WTC11 (cell line): Measurements from ENCODE around the gene ARGFX.

ENCODE experiments used
- ESRRA ChIP-seq: sonication (generic); formaldehyde crosslinking; IDR thresholded peaks from 2 replicates; pipeline ENCODE4 v1.8.1; 2022; ENCODE audit warnings: mild to moderate bottlenecking, missing genetic modification reagents, borderline replicate concordance
- FOXJ3 ChIP-seq: sonication (generic); formaldehyde crosslinking; IDR thresholded peaks from 2 replicates; pipeline ENCODE4 v1.9.0; 2021; ENCODE audit warnings: missing genetic modification reagents, mild to moderate bottlenecking, borderline replicate concordance
- NR2C2 ChIP-seq: sonication (generic); formaldehyde crosslinking; IDR thresholded peaks from 2 replicates; pipeline ENCODE4 v1.8.0; 2022; ENCODE audit warnings: mild to moderate bottlenecking, missing genetic modification reagents
- TEAD4 ChIP-seq: sonication (generic); formaldehyde crosslinking; IDR thresholded peaks from 2 replicates; pipeline ENCODE4 v1.8.0; 2022; ENCODE audit warnings: mild to moderate bottlenecking, missing genetic modification reagents
- ZNF121 ChIP-seq: sonication (generic); formaldehyde crosslinking; IDR thresholded peaks from 2 replicates; pipeline ENCODE4 v1.8.0; 2023; ENCODE audit warnings: missing genetic modification reagents
- TF ChIP-seq, protein P1 (sequence below): sonication (generic); formaldehyde crosslinking; IDR thresholded peaks from 2 replicates; pipeline ENCODE4 v1.8.1; 2022; ENCODE audit warnings: low read depth, missing genetic modification reagents, borderline replicate concordance
- TF ChIP-seq, protein P2 (sequence below): fragments of 200-600 bp; IDR thresholded peaks from 2 replicates; pipeline ENCODE4 v1.8.0; 2022; ENCODE audit warnings: antibody characterized with exemption
- TF ChIP-seq, protein P3 (sequence below): sonication (generic); formaldehyde crosslinking; IDR thresholded peaks from 2 replicates; pipeline ENCODE4 v1.8.0; 2023; ENCODE audit warnings: mild to moderate bottlenecking, missing genetic modification reagents
- TF ChIP-seq, protein P4 (sequence below): sonication (generic); formaldehyde crosslinking; IDR thresholded peaks from 2 replicates; pipeline ENCODE4 v1.8.0; 2022; ENCODE audit warnings: mild to moderate bottlenecking, missing genetic modification reagents
- TF ChIP-seq, protein P5 (sequence below): sonication (generic); formaldehyde crosslinking; IDR thresholded peaks from 2 replicates; pipeline ENCODE4 v1.8.1; 2023; ENCODE audit warnings: mild to moderate bottlenecking, missing genetic modification reagents
- TF ChIP-seq, protein P6 (sequence below): sonication (generic); formaldehyde crosslinking; IDR thresholded peaks from 2 replicates; pipeline ENCODE4 v1.8.1; 2022; ENCODE audit warnings: missing genetic modification reagents, borderline replicate concordance

DNA sequence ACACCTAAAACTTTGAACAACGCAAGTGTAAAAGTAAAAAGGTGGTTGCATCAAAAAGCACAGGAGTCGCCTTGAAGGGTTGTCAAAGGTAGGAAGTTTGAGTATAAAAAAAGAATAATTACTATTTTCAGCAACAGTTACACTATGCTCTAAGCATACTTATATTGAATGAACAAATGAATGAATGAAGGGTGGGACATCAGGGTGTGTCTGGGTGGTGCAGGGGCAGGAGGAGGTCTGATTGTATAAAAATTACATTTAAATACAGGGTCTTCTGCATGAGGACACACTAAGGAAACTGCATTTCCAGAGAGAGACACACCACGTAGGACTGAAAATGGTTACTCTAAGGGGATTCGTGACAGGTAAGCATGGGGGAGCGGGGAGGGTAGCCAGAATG lies at the start of gene ARGFX:
- TF ChIP-seq ESRRA (CRISPR knock-in tag) (no peak), TEAD4 (CRISPR knock-in tag) (no peak), NR2C2 (no peak), FOXJ3 (CRISPR knock-in tag) (no peak), ZNF121 (CRISPR knock-in tag) (no peak)
- TF ChIP-seq, protein P1, sequence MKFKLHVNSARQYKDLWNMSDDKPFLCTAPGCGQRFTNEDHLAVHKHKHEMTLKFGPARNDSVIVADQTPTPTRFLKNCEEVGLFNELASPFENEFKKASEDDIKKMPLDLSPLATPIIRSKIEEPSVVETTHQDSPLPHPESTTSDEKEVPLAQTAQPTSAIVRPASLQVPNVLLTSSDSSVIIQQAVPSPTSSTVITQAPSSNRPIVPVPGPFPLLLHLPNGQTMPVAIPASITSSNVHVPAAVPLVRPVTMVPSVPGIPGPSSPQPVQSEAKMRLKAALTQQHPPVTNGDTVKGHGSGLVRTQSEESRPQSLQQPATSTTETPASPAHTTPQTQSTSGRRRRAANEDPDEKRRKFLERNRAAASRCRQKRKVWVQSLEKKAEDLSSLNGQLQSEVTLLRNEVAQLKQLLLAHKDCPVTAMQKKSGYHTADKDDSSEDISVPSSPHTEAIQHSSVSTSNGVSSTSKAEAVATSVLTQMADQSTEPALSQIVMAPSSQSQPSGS: no peak
- TF ChIP-seq, protein P2, sequence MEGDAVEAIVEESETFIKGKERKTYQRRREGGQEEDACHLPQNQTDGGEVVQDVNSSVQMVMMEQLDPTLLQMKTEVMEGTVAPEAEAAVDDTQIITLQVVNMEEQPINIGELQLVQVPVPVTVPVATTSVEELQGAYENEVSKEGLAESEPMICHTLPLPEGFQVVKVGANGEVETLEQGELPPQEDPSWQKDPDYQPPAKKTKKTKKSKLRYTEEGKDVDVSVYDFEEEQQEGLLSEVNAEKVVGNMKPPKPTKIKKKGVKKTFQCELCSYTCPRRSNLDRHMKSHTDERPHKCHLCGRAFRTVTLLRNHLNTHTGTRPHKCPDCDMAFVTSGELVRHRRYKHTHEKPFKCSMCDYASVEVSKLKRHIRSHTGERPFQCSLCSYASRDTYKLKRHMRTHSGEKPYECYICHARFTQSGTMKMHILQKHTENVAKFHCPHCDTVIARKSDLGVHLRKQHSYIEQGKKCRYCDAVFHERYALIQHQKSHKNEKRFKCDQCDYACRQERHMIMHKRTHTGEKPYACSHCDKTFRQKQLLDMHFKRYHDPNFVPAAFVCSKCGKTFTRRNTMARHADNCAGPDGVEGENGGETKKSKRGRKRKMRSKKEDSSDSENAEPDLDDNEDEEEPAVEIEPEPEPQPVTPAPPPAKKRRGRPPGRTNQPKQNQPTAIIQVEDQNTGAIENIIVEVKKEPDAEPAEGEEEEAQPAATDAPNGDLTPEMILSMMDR: no peak
- TF ChIP-seq, protein P3, sequence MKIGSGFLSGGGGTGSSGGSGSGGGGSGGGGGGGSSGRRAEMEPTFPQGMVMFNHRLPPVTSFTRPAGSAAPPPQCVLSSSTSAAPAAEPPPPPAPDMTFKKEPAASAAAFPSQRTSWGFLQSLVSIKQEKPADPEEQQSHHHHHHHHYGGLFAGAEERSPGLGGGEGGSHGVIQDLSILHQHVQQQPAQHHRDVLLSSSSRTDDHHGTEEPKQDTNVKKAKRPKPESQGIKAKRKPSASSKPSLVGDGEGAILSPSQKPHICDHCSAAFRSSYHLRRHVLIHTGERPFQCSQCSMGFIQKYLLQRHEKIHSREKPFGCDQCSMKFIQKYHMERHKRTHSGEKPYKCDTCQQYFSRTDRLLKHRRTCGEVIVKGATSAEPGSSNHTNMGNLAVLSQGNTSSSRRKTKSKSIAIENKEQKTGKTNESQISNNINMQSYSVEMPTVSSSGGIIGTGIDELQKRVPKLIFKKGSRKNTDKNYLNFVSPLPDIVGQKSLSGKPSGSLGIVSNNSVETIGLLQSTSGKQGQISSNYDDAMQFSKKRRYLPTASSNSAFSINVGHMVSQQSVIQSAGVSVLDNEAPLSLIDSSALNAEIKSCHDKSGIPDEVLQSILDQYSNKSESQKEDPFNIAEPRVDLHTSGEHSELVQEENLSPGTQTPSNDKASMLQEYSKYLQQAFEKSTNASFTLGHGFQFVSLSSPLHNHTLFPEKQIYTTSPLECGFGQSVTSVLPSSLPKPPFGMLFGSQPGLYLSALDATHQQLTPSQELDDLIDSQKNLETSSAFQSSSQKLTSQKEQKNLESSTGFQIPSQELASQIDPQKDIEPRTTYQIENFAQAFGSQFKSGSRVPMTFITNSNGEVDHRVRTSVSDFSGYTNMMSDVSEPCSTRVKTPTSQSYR (CRISPR knock-in tag): no peak
- TF ChIP-seq, protein P4, sequence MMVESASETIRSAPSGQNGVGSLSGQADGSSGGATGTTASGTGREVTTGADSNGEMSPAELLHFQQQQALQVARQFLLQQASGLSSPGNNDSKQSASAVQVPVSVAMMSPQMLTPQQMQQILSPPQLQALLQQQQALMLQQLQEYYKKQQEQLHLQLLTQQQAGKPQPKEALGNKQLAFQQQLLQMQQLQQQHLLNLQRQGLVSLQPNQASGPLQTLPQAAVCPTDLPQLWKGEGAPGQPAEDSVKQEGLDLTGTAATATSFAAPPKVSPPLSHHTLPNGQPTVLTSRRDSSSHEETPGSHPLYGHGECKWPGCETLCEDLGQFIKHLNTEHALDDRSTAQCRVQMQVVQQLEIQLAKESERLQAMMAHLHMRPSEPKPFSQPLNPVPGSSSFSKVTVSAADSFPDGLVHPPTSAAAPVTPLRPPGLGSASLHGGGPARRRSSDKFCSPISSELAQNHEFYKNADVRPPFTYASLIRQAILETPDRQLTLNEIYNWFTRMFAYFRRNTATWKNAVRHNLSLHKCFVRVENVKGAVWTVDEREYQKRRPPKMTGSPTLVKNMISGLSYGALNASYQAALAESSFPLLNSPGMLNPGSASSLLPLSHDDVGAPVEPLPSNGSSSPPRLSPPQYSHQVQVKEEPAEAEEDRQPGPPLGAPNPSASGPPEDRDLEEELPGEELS (CRISPR knock-in tag): no peak
- TF ChIP-seq, protein P5, sequence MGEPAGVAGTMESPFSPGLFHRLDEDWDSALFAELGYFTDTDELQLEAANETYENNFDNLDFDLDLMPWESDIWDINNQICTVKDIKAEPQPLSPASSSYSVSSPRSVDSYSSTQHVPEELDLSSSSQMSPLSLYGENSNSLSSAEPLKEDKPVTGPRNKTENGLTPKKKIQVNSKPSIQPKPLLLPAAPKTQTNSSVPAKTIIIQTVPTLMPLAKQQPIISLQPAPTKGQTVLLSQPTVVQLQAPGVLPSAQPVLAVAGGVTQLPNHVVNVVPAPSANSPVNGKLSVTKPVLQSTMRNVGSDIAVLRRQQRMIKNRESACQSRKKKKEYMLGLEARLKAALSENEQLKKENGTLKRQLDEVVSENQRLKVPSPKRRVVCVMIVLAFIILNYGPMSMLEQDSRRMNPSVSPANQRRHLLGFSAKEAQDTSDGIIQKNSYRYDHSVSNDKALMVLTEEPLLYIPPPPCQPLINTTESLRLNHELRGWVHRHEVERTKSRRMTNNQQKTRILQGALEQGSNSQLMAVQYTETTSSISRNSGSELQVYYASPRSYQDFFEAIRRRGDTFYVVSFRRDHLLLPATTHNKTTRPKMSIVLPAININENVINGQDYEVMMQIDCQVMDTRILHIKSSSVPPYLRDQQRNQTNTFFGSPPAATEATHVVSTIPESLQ (CRISPR knock-in tag): no peak
- TF ChIP-seq, protein P6, sequence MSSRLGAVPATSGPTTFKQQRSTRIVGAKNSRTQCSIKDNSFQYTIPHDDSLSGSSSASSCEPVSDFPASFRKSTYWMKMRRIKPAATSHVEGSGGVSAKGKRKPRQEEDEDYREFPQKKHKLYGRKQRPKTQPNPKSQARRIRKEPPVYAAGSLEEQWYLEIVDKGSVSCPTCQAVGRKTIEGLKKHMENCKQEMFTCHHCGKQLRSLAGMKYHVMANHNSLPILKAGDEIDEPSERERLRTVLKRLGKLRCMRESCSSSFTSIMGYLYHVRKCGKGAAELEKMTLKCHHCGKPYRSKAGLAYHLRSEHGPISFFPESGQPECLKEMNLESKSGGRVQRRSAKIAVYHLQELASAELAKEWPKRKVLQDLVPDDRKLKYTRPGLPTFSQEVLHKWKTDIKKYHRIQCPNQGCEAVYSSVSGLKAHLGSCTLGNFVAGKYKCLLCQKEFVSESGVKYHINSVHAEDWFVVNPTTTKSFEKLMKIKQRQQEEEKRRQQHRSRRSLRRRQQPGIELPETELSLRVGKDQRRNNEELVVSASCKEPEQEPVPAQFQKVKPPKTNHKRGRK (CRISPR knock-in tag): no peak
